Activated T-helper 1 cell treated with anti-CD3 and anti-CD28 coated beads, Interleukin-12 subunit alpha, Interleukin-12 subunit beta, Interleukin-2, Interleukin-4 antibody, amounts not matched to agents 30 ng/mL and 10 ng/mL and 1 ng/mL, durations not matched to agents 14 hours and 24 hours and 36 hours (primary cell): ENCODE data around the gene OTUB2. TPM values are rescaled to one million over a fixed set of nuclear protein-coding genes. Genes with fewer than 3 reads are reported as not detected.
A peak's percentile ranks its signal among the peaks of the same experiment; 100 is the strongest.
"Not testable (repeated sequence)": the region's sequence is repeated elsewhere in the genome, so short reads cannot be mapped to it uniquely, and the experiment has no call there.

Experiments
- DNase-seq: peaks from one replicate; pipeline ENCODE4 v3.0.0; 2021; ENCODE audit warnings: low spot score
- H3K27ac Mint-ChIP-seq: one replicate; pipeline ENCODE4 v1.8.0; 2021; ENCODE audit warnings: mild to moderate bottlenecking, mixed read lengths
- H3K27me3 Mint-ChIP-seq: one replicate; pipeline ENCODE4 v1.8.0; 2022; ENCODE audit warnings: mild to moderate bottlenecking, moderate library complexity, mixed read lengths; ENCODE audit not compliant: insufficient read depth
- H3K36me3 Mint-ChIP-seq: one replicate; pipeline ENCODE4 v1.8.0; 2021; ENCODE audit warnings: low read depth, mixed read lengths
- H3K4me1 Mint-ChIP-seq: one replicate; pipeline ENCODE4 v1.8.0; 2021; ENCODE audit warnings: low read depth, mixed read lengths
- H3K4me3 Mint-ChIP-seq: one replicate; pipeline ENCODE4 v1.8.0; 2021; ENCODE audit warnings: mild to moderate bottlenecking, moderate library complexity, mixed read lengths
- H3K9me3 Mint-ChIP-seq: one replicate; pipeline ENCODE4 v1.8.0; 2021; ENCODE audit warnings: mixed read lengths
- intact Hi-C: fragments of 100-400 bp; cut with micrococcal nuclease; formaldehyde crosslinking; loops from one replicate; pipeline ENCODE4 v1.15.1; 2024
- total RNA-seq: library from RNA; stranded (reverse); gene quantifications from 2 replicates; pipeline ENCODE4 v1.2.3, GENCODE V29; 2022

OTUB2 gene
- total RNA-seq, 1 donor from 2014 or later = 1.5 TPM

DNA sequence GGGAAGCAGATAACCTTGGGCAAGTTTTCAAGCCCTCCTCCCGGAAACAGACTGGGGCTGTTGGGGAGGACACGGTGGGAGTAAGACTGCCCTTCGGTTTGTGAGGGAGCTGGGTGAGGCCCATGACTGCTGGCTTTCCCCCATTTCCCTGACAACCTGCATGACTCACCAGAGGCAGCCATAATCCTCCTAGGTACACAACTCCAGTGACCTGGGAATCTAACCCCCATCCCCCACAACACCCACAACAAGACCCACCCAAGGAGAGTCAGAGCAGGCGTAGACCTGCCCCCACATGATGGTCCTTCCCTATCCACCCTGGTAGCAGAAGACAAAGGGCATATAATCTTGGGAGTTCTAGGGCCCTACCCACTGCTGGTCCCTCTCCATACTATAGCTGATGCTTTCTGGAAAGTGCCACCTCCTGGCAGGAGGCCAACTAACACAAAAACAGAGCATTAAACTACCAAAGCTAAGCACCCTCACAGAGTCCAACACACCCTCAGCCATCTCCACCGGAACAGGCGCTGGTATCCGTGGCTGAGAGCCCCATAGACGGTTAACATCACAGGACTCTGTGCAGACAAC lies 40.0 kb downstream of the OTUB2 start:
- Mint-ChIP-seq H3K4me3 (no peak overlapping the region), H3K27ac (no peak overlapping the region)

DNA sequence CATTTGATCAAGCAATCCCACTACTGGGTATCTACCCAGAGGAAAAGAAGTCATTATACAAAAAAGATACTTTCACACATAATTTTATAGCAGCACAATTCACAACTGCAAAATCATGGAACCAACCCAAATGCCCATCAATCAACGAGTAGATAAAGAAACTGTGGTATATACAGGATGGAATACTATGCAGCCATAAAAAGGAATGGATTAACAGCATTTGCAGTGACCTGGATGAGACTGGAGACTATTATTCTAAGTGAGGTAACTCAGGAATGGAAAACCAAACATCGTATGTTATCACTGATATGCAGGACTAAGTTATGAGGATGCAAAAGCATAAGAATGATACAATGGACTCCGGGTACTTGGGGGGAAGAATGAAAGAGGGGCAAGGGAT lies 45.9 kb downstream of the OTUB2 start:
- intact Hi-C loops, H3K4me3 Mint-ChIP-seq, DNase-seq, H3K27me3 Mint-ChIP-seq, H3K27ac Mint-ChIP-seq: not testable (repeated sequence)
- Mint-ChIP-seq H3K36me3 (peaks cover 71% of the 10 kb centered on the region), H3K4me1 (peaks cover 42% of the 10 kb centered on the region), H3K9me3 (peaks cover 65% of the 10 kb centered on the region)

More for the DNA sequence above, 40.0 kb downstream of the OTUB2 start:
- no peak for DNase-seq
- intact Hi-C loops = no loop called here
- peaks cover 60% of the 10 kb centered on the region for H3K36me3 Mint-ChIP-seq
- peaks cover 63% of the 10 kb centered on the region for H3K4me1 Mint-ChIP-seq
- no peaks in the 10 kb centered on the region for H3K27me3 Mint-ChIP-seq
- H3K9me3 Mint-ChIP-seq = peaks cover 43% of the 10 kb centered on the region

DNA sequence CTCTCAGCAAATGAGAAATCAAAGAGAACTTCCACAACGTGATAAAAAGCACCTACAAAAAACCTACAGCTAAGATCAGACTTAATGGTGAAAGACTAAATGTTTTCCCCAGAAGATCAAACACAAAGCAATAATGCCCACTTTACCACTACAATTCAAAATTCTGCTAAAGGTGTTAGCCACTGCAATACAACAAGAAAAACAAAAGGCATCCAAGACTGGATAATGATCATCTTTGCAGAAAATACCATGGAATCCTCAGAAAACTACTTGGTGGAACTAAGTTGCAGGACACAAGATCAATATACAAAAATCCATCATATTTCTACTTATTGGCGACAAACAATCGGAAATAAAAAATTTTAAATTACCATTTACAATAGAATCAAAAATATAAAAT lies 48.4 kb downstream of the OTUB2 start:
- intact Hi-C loops = no loop called here
- Mint-ChIP-seq H3K4me1 (peaks cover 43% of the 10 kb centered on the region), H3K36me3 (peaks cover 68% of the 10 kb centered on the region), H3K9me3 (peaks cover 41% of the 10 kb centered on the region), H3K27ac (no peak overlapping the region), H3K4me3 (no peak overlapping the region), H3K27me3 (no peaks in the 10 kb centered on the region)
- DNase-seq = no peak

DNA sequence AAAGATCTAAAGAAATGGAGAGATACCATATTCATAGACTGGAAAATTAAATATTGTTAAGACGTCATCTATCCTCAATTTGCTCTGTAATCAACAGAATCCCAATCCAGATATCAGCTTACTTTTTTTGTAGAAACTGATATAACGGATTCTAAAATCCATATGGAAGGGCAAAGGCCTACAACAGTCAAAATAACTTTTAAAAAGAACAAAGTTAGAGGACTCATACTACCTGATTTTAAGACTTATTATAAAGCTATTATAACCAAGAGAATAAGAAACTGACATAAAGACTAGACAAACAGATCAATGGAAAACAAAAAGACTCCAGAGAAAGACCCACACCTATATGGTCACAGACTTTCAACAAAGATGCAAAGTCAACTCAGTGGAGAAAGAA lies 48.9 kb downstream of the OTUB2 start:
- no peak for DNase-seq
- Mint-ChIP-seq H3K9me3 (peaks cover 38% of the 10 kb centered on the region), H3K27ac (no peak overlapping the region), H3K4me1 (peaks cover 46% of the 10 kb centered on the region), H3K27me3 (no peaks in the 10 kb centered on the region), H3K4me3 (no peak overlapping the region), H3K36me3 (peaks cover 69% of the 10 kb centered on the region)
- intact Hi-C loops = no loop called here

DNA sequence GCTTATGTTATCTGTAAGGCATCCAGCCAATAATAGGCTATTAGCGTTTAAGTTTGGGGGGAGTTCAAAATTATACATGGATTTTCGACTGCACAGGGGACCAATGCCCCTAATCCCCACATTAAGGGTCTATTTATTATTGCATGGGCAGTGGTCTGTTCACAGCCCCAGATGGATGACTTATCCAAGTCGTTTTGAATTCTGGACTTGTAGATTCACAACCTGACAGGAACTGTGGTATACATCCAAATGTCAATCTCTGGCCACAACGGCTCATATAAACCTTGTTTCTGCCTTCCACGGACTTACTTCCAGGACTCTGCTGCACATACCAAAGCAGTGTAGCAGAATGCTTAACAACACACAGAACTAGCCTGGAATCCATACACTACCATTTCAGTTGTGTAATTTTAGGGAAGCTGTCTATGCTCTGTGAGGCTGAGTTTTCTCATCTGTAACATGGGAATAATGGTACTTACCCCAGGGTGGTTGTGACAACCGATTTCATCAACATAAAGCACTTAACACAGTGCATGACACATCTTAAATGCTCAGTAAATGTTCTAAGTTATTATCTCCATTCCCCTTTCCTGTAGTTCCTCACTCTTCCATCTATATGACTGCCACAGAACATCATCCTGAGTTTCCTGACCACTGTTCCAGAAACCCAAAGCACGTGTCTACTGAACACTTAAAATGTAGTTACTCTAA lies 51.1 kb downstream of the OTUB2 start:
- Mint-ChIP-seq H3K4me1 (peaks cover 53% of the 10 kb centered on the region), H3K36me3 (peaks cover 54% of the 10 kb centered on the region), H3K27ac (no peak overlapping the region), H3K27me3 (no peaks in the 10 kb centered on the region), H3K9me3 (peaks cover 21% of the 10 kb centered on the region), H3K4me3 (peak overlapping the region; percentile 73)
- intact Hi-C loops = no loop called here
- DNase-seq = no peak

DNA sequence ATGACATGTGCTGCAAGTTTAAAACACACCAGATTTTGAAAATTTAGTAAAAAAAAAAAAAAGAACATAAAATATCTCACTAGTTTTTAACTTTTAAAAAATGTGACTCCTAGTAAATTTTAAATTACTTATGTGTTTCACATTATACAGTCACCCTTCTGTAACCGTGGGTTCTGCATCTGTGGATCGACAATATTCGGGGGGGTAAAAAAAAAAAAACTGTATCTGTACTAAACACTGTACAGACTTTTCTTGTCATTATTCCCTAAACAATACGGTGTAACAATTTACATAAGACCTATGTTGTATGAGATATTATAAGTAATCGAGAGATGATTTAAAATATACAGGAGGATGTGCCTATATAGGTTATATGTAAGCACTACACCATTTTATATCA lies 51.7 kb downstream of the OTUB2 start:
- DNase-seq = no peak
- no peak overlapping the region for H3K27ac Mint-ChIP-seq

DNA sequence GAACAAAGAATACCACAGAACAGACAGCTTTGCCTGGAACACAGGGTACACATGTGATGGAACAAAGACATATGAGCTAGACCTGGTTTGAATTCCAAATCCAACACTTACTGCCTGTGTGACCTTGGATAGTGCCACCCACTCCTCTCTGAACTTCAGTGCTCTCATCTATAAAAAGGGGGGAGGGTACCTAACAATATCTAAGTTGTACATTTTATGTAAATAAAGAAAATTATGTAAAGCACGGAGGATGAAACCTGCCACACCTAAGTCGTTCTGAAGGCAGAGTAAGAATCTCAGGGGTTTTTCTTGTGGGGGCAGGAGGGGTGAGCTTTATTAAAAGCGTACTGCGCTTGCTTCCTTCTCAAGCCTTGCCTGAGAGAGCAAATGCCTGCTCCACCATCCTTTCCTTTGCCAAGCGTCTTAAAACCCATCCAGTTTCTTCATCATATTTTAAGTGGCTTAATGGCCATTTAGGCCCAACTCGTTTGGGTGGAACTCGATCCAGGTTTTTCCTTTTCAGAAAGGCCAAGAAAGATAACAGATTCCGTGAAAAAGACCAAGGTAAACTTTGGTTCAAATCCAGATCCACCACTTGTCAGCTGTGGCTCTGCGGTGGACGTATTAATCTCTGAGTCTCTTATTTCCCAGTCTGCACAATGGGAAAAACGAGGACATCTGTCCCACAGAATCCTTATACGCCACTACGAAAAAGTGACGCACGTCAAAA lies 53.9 kb downstream of the OTUB2 start:
- no peaks in the 10 kb centered on the region for H3K27me3 Mint-ChIP-seq
- intact Hi-C loops = loop anchor here (2.0 to 10.0 kb wide), 5 partner anchors 101 to 1455 kb away; partner anchors contain the start of genes BTBD7 and GLRX5
- DNase-seq = no peak
- peaks cover 40% of the 10 kb centered on the region for H3K36me3 Mint-ChIP-seq
- H3K4me1 Mint-ChIP-seq = peaks cover 63% of the 10 kb centered on the region
- H3K27ac Mint-ChIP-seq = peak overlapping the region; percentile 100
- peak overlapping the region; percentile 100 for H3K4me3 Mint-ChIP-seq
- peaks cover 8% of the 10 kb centered on the region for H3K9me3 Mint-ChIP-seq

More for the DNA sequence above, 51.7 kb downstream of the OTUB2 start:
- H3K36me3 Mint-ChIP-seq = peaks cover 53% of the 10 kb centered on the region
- H3K27me3 Mint-ChIP-seq = no peaks in the 10 kb centered on the region
- H3K4me3 Mint-ChIP-seq = peak overlapping the region; percentile 100
- peaks cover 19% of the 10 kb centered on the region for H3K9me3 Mint-ChIP-seq
- intact Hi-C loops = no loop called here
- peaks cover 58% of the 10 kb centered on the region for H3K4me1 Mint-ChIP-seq

DNA sequence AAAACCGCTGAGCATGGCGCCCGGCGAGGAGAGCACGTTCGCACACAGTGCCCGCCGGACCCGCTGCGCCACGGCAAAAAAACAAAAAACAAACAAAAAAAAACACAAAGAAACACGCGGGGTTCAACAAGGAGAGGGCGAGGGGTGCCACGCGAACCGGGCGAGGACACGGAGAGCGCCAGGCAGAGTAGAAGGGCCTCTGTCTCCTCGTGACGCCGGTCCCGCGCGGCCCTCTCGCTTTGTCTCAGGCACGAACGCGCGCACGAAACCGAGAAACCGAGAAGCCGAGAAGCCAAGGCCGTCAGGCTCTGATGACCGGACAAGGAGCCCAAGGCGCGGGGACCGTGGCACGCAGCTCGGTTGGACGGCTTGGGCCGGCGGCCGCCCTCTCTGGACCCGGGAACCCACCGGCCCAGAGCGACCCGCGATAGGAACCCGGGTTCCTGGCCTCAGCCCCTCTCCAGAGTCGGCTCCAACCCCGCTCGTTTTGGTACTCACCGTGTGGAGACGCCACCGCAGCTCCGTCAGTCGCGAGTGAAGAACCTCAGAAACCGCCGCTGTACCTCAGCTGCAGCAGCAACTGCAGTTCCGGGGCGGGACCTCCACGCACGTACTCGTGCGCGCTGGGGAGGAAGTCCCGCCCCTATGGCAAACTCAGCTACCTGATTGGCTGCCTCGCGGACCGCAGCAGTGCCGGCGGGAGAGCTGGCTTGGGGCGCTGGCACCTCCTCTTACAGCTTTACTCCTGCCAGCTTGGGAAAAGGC lies 54.7 kb downstream of the OTUB2 start, which contains the start of the genes DDX24 and IFI27L1:
Gene DDX24 (minus strand): TSS at position 582 of the 765 bp plus-strand sequence. CDS start 1,460 bp downstream, outside the sequence.
Gene IFI27L1 (plus strand): TSS at position 690 of the 765 bp plus-strand sequence. CDS start 15,628 bp downstream, outside the sequence.
- H3K27ac Mint-ChIP-seq = peak within 1 kb of the TSS; percentile 100
- H3K4me1 Mint-ChIP-seq = peaks cover 56% of the 10 kb centered on the region
- peaks cover 33% of the 10 kb centered on the region for H3K36me3 Mint-ChIP-seq
- DNase-seq = peak; percentile 96
- intact Hi-C loops = loop anchor here (1.0 to 10.0 kb wide), 12 partner anchors 25 to 1454 kb away; partner anchors contain the start of genes BTBD7, GLRX5, IFI27L2 and OTUB2
- peak within 1 kb of the TSS; percentile 100 for H3K4me3 Mint-ChIP-seq
- H3K9me3 Mint-ChIP-seq = peaks cover under 1% of the 10 kb centered on the region
- H3K27me3 Mint-ChIP-seq = no peaks in the 10 kb centered on the region

DNA sequence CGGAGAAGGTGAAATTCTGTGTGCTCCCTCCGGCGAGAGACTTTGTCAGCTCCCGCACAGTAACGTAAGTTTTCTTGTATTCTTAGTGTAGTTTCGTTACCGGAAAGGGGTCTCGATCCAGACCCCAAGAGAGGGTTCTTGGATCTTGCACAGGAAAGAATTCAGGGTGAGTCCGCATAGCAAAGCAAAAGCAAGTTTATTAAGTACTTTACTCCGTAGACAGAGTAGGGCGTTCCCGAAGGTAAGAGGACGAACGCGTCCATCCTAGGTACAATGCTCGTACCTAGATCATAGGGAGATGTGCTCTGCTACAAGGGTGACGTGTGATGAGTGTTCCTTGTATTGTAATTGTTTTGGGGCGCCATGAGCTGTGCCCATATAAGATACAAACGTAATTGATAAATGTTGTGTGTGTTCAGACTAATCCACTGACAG lies 55.3 kb downstream of the OTUB2 start:
- Mint-ChIP-seq H3K27me3 (no peaks in the 10 kb centered on the region), H3K36me3 (peaks cover 30% of the 10 kb centered on the region), H3K4me1 (peaks cover 55% of the 10 kb centered on the region), H3K9me3 (no peaks in the 10 kb centered on the region), H3K4me3 (peak overlapping the region; percentile 100), H3K27ac (peak overlapping the region; percentile 95)
- no peak for DNase-seq
- intact Hi-C loops = loop anchor here (1.0 to 10.0 kb wide), 12 partner anchors 25 to 1453 kb away; partner anchors contain the start of genes BTBD7, GLRX5, IFI27L2 and OTUB2

DNA sequence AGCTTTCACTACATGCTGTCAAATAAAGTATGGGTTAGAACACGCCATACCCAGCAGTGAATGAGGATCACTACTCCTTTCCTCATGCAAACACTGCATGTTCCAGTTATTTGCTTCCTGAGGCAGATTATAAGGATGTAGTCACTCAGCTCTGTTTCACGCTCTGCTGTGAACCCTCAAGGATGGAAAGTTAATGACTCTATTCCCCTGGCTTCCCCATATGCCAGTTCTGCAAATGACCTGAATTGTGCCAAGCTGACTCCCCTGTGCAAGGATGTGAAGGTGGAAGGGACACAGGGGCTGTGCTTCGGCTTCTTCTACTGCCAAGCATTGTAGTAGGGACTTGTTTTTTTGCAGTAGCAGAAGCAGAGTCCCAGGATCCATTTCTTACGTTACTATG lies 61.8 kb downstream of the OTUB2 start:
- intact Hi-C loops = loop anchor here (10.0 kb wide), 1 partner anchor 1447 kb away; the partner anchor contains the start of gene GLRX5
- DNase-seq = no peak
- H3K27me3 Mint-ChIP-seq = no peaks in the 10 kb centered on the region
- no peaks in the 10 kb centered on the region for H3K9me3 Mint-ChIP-seq
- peaks cover 1% of the 10 kb centered on the region for H3K36me3 Mint-ChIP-seq
- H3K4me3 Mint-ChIP-seq = no peak overlapping the region
- H3K4me1 Mint-ChIP-seq = peaks cover 5% of the 10 kb centered on the region
- no peak overlapping the region for H3K27ac Mint-ChIP-seq

DNA sequence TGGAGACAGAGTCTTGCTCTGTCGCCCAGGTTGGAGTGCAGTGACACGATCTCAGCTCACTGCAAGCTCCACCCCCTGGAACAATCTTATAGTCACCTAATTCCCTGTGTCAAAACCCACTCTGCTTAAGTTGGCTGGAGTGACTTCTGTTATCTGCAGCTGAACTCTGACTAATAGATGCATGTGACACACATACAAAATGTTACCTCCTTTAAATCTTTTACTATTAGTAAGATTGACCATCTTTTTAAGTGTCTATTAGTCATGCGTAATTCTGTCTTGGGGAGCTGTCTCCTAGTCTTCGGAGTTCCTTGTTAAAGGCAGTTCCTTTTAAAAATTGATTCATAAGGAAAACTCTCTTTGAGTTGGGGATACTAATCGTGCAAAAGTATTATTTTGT lies 62.4 kb downstream of the OTUB2 start:
- Mint-ChIP-seq H3K4me3 (no peak overlapping the region), H3K9me3 (no peaks in the 10 kb centered on the region), H3K36me3 (peaks cover 1% of the 10 kb centered on the region), H3K27ac (no peak overlapping the region), H3K27me3 (no peaks in the 10 kb centered on the region), H3K4me1 (no peaks in the 10 kb centered on the region)
- intact Hi-C loops = loop anchor here (10.0 kb wide), 1 partner anchor 1446 kb away; the partner anchor contains the start of gene GLRX5
- DNase-seq = no peak

DNA sequence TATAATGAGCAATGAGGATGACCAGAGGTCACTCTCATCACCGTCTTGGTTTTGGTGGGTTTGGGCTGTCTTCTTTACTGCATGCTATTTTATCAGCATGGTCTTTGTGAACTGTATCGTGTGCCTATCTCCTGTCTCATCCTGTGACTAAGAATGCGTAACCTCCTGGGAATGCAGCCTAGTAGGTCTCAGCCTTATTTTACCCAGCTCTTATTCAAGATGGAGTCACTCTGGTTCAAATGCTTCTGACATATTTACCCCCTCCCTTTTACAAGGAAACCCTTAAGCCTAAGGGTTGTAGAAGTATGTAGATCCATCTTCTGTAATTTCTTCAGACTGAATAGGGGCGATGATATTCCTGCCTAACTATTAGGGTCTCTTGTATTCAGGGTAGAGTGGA lies 63.3 kb downstream of the OTUB2 start:
- peaks cover 1% of the 10 kb centered on the region for H3K36me3 Mint-ChIP-seq
- H3K9me3 Mint-ChIP-seq = no peaks in the 10 kb centered on the region
- no peak overlapping the region for H3K4me3 Mint-ChIP-seq
- no peaks in the 10 kb centered on the region for H3K27me3 Mint-ChIP-seq
- intact Hi-C loops = loop anchor here (10.0 kb wide), 1 partner anchor 1445 kb away; the partner anchor contains the start of gene GLRX5
- no peaks in the 10 kb centered on the region for H3K4me1 Mint-ChIP-seq
- H3K27ac Mint-ChIP-seq = no peak overlapping the region
- DNase-seq = no peak
